ENCODE results near the gene SYT13.

GRCh38 chr11:45305874-45306623 is 19.9 kb upstream of the SYT13 start:
- TF ChIP-seq CTCF (IDR thresholded peaks at IDR 0.05) (no peak), POLR2A (IDR thresholded peaks at IDR 0.05) (no peak)

All from tibial nerve (tissue), 3 donors.